GM19099 (cell line): ENCODE measurements around the gene MLIP.

Source experiments
- POLR2A ChIP-seq: IDR thresholded peaks from 3 replicates; pipeline ENCODE4 v1.6.1; 2011; ENCODE audit warnings: low read depth; ENCODE audit not compliant: insufficient read length; ENCODE audit errors: extremely low read depth

MLIP gene

DNA sequence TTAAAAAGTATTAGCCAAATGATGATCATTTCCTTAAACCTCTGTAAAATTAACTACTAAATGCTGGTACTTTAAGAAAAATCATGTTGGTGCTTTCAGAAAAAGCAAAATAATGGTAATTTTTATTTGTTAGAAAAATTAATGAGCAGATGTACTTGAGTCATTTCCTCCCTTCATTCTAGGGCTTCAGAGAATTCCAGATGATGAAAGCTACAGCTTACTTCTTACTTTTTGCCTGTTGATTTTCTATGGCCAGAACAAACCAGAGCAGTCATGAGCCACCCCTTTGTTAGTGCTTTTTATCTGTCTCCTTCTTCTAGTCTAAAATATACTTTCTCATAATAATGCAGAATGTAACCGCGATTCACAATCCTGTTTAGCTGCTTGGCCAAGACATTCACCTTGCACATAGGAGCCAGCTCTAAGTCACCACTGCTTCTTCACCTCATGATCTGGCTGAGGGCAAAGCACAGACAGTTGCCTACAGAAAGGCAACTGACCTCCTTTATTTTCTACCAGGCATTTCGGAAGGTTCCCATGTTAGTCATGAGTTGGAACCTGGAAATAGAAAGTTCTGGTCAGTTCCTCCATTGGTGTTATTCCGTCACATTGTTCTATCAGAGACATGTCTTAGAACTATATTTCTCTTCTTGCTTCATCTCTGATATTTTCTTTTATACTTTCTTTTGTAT is 153.5 kb downstream of the MLIP start:
- TF ChIP-seq POLR2A, result no peak

DNA sequence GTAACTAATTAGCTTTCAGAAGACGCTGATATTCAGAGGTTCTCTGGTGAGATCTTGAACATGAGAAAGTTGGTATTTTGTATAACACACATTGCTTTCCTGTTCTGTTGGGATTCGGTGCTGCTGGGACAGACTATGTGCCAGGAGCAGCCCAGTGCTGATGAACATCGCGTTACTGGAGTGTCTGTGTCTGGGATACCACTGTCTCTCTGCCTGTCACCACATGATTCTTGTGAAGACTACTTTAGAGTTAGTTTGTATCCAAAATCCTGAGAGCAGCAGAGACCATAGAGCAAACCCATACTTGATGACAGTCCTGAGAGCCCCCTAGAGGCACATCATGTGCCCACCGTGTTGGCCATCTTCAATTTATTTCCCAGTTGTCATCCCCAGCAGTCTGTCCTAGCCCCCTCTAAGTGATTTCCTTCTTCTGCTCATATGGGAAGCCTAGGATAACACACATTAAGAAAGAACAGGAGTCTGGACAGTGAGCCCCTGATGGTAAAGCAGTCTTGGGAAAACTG is 155.2 kb downstream of the MLIP start:
- no peak for TF ChIP-seq POLR2A

DNA sequence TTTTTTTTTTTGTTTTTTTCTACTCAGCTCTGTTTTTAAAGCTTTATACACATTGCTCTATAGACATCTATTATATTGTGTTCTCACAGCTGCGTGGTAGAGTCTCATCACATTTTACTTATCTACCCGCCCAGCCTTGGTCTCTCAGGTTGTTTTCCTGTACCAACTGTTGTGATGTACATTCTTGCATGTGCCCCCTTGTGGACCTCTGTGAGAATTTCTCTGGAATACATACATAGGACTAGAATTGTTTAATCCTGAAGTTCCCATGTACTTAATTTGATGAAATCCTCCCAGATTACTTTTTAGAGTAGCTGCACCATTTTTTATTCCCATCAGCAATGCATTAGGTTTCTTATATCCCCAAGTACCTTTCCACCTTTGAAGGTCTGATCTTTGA is 156.6 kb downstream of the MLIP start:
- TF ChIP-seq POLR2A, result no peak

DNA sequence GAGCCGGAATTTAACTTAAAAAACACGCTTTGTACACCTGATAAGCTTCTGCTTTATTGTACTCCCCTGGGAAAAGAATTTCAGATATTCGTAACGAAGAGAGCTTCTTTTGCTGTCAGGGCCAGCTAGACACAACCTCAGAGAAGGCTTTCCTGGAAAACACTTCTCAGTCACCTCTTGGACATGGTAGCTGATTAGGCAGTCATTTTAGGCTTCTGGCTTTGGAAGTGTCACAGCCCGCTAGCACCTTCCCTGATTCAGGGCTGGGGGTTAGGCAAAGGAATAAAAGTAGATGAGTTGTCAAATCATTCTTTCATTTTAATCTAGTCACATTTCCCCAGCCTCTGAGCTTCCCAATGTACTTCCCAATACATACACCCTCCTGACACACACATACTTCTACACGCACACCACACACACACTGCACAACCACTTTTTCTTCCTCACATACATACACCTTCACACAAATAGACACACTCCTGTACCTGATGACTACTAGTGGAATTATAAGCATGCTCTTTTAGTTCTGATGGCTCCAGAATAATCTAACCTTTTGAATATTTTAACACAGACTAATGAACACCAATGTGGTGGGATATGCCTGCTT is 162.1 kb downstream of the MLIP start:
- TF ChIP-seq POLR2A, result no peak

DNA sequence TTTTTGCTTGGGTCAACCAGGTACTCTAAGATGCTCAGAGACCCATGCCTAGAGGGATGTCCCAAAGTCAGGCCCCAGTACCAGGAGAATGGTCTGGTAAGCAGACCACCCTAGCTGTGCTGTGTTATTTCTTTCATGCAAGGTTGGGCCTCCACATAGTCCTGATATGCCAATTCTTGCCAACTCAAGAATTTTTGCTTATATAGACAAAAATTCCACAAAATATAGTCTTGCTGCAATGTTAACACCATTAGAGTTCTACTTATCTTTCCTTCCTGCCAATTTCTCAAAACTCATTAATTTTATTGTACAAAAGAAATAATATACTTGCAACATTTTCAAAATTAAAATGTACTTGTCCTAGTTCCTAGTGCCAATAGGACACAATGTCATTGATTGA is 163.1 kb downstream of the MLIP start:
- no peak for TF ChIP-seq POLR2A

DNA sequence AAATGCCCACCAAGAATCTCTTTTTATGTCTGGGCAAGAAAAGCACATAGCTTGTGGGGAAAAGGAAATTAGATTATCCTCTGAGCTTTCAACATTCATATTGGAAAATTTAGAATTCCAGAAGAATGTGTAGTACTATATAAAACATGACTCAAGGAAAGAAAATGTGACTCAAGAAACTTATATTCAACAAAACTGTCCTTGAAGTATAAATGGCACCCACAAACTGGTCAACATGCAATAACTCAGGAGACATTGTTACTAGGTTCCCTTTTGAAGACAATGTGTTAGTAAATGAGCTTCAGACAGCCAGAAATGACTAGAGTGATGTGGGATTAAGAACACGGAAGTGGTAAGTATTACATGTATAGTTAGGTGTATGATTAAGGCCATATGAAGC is 170.9 kb downstream of the MLIP start:
- no peak for TF ChIP-seq POLR2A

DNA sequence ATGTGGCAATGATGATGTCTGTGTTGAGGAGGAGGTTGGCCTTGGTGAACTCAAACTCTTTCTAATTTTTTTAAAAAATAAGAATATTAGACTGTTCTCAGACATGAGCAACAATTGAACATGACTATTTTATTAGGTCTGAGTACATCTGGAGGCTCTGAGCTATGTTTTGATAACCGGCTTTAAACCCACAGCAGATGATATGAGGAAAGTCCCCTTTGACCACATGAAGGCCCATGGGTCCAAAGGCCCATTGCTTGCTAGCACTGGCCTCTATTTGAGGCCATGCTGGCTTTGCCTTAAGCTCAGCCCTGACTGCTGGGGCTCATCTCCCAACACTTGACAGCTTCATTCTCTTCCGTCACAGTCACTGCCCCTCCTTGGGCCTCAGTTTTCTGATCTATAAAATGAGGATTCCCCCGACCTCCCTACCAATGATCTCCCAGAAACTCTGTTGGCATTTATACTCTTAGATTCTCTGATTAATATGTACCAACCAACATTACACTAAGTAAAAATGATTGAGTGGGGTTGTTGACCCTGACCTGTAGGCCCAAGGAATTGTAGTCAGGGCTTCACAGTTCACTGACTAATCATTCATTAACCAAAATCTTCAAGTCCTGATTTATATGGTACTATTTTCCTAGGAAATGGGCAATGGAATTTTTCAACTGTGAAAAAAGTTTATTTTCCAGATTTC is 173.1 kb downstream of the MLIP start:
- TF ChIP-seq POLR2A, result no peak

DNA sequence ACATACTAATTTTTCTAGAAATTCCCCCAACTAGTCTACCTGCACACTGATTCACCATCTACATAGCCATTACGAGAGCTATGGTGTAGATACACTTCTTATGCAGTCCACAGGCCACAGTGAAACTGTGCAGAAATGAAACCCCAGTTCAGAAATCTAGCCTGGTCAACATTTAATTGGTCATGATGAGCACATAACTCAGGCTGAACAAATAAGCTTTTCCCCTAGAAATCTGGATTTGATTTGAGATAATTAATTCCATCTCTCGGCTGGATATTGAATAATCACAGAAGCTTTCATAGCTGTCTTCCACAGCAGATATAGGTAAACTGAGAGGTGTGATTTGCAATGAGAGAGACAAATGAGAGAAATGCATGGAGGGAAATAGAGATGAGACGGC is 174.4 kb downstream of the MLIP start:
- TF ChIP-seq POLR2A, result no peak

DNA sequence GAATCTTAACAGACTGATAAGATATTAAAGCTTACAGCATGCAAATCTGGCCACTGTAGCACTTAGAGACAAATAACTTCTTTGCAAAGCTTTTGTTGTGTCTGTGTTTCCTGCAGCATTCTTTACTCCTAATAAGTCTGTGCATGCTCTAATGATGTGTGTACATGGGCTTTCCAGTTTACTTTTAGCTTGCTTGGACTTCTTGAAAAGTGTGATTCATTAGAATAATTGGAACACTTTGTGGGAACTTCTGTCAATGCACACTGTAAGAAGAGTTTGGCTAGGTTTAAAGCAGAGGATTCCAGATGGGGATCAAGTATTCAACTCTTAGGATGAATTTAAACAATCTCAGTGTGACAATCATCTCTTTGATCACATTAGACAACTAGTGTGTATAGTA is 174.9 kb downstream of the MLIP start:
- TF ChIP-seq POLR2A, result no peak

DNA sequence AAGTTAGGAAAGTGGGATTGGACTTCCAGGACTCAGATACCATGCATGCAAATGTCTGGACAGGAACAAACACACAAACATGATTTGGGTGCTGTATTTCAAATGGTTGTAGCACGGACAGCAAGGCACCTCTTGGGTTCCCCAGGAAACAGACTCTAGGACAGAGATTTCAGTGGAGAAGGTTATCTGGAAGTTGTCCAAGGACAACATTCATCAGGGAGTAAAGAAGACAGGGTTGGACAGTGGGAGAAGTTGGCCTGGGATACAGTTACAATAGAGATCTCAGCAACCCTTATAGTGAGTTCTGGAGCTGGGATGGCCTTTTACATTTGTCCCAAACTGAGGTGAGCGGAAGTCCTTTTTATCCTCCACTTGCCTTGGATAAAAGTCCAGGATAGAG is 177.2 kb downstream of the MLIP start:
- no peak for TF ChIP-seq POLR2A

DNA sequence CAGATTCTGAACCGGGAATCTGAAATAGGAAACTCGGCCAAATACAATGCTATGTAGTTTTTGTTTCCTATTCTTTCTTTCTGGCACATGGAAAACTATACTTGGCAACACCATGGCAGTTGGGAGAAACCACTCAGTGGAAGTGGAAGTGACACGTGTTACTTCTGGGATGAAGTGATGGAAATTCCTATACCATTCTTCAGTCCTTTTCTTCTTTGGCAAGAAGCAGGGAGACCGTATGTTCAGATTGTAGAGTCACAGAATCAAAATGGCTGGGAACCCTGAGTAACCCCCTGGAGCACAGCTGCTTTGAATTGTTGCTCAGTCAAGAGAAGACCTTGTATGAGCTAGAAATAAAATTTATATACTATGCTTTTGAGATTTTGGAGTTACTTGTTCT is 178.2 kb downstream of the MLIP start:
- TF ChIP-seq POLR2A, result no peak

DNA sequence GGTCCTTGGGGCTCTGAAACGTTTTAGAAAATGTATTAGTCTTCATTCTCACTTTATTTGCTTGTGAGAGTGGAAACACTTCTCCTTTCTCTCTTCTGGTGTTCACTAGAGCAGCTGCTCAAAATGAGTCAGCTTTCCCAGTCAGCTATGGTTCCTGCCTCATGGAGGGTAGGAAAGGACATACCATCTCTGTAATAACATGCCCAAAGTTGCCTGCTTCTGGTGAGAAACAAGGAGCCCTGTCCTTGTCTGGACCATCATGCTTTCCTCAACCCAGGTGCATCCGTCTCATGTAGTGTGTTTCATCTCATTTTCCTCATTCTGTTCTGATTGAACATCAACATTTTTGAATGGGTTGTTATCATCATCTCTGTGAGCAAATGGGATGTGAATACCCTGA is 179.9 kb downstream of the MLIP start:
- TF ChIP-seq POLR2A, result no peak

DNA sequence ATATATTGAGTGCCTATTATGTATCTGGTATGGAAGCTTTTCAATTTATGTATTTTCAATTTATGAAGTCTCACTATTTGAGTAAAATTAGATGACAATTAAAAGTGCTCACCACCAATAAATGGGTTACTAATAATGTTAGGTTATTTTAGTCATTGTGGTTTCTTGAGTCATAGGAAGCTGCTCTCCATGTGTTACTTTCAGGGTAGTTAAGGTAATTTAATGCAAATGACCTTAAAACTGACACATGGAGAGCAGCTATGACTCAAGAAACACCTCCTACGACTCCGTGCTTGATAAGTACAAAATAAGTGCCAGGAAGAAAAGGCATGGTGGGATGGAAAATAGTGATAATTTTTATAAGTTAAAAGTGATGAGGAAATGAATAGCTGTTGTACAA is 180.5 kb downstream of the MLIP start:
- TF ChIP-seq POLR2A, result no peak

DNA sequence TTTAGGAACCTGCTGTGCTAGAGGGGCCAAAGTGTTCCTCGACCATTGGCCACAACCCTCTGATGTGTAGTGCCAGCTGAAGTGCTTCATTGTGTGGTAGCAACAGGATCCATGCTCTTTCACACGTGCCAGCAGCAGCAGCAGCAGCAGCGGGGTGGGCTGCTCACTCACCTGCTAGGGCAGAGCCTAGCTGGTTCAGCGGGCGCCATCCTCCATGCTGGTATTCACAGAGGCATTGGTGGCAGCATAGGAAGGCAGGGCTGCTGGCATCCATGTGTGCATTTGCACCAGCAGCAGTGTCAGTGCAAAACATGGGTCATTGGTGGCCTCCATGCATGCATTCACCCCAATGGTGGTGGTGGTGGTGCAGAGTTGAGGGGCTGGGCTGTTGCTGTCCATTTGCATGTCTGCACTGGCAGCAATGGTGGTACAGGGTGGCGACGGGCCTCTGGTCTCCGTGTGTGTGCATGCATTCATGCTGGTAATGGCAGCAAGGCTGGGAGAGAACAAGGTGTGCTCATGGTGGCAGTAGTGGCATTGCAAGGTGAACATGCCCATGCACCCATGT is 183.8 kb downstream of the MLIP start:
- TF ChIP-seq POLR2A, result no peak

DNA sequence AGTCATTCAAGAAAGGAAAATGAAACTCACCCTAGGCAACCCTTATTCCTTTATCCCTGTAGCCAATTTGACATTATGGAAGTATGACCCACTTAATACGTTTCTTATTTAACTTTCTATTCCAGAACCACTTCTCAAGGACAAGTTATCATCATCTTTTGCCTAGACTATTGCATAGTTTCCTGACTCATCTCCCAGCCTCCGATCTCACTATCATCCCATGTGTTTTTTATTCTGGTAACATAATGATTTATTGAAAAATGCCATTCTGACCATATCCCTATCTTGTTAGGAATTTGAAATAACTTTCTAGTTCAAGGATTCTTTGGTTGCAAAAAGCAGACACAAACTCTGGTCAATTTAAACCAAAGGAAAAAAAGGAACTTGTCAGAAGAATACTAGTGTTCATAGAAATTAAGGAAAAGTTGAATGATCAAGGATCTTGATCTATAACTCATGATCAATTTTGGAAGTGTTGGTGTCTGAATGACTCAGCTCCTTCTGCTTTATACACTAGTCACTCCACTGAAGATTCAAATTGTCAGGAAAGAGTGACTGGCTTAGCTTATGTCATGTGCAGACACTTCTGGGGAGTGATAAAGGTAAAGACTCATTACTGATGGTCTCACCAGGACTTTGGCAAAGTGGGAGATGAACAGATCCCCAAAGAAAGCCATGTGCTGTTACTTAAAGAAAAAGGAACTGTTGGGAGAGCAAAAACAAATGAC is 188.5 kb downstream of the MLIP start:
- no peak for TF ChIP-seq POLR2A
